Neural cell (in vitro differentiated cells): ENCODE measurements around the gene UGT1A4. TPM values are rescaled to one million over a fixed set of nuclear protein-coding genes. Genes with fewer than 3 reads are reported as not detected.

ENCODE experiments used
- H2AFZ ChIP-seq: fragments of 200-600, 300-800 bp; sonication (generic), shearing (Covaris generic); 2 replicates; pipeline ENCODE4 v1.6.0; 2014; ENCODE audit warnings: low read depth, mild to moderate bottlenecking, antibody characterized with exemption, low read length, moderate library complexity
- H3F3A ChIP-seq: fragments of 200-600 bp; shearing (Covaris generic); 2 replicates; pipeline ENCODE4 v1.6.1; 2016; ENCODE audit warnings: mild to moderate bottlenecking, moderate library complexity, mixed read lengths, antibody characterized with exemption, low read length; ENCODE audit not compliant: insufficient read depth, poor library complexity, severe bottlenecking
- H3K27ac ChIP-seq: fragments of 200-600, 300-800 bp; sonication (generic), shearing (Covaris generic); 2 replicates; pipeline ENCODE4 v1.5.1; 2014; ENCODE audit warnings: mild to moderate bottlenecking, low read length, moderate library complexity
- H3K27me3 ChIP-seq: fragments of 300-800, 200-600 bp; sonication (generic), shearing (Covaris generic); 2 replicates; pipeline ENCODE4 v1.6.0; 2014; ENCODE audit warnings: mild to moderate bottlenecking, low read depth, low read length, moderate library complexity; ENCODE audit not compliant: insufficient read depth
- H3K36me3 ChIP-seq: fragments of 300-800, 200-600 bp; sonication (generic), shearing (Covaris generic); 2 replicates; pipeline ENCODE4 v1.5.1; 2014; ENCODE audit warnings: mild to moderate bottlenecking, antibody characterized with exemption, low read length, moderate library complexity; ENCODE audit not compliant: insufficient read depth
- H3K4me2 ChIP-seq: fragments of 300-800, 200-600 bp; sonication (generic), shearing (Covaris generic); 2 replicates; pipeline ENCODE4 v1.6.0; 2014; ENCODE audit warnings: mild to moderate bottlenecking, low read length
- H3K4me3 ChIP-seq: fragments of 300-800, 200-600 bp; sonication (generic), shearing (Covaris generic); 2 replicates; pipeline ENCODE4 v1.5.1; 2014; ENCODE audit warnings: mild to moderate bottlenecking, low read length, moderate library complexity
- H3K79me2 ChIP-seq: fragments of 200-600 bp; shearing (Covaris generic); replicated peaks from 2 replicates; pipeline ENCODE4 v1.6.0; 2014; ENCODE audit warnings: mild to moderate bottlenecking, low read length, moderate library complexity; ENCODE audit not compliant: insufficient read depth
- H3K9ac ChIP-seq: fragments of 300-800, 200-600 bp; sonication (generic), shearing (Covaris generic); 2 replicates; pipeline ENCODE4 v1.6.1; 2016; ENCODE audit warnings: mild to moderate bottlenecking, low read length, mixed read lengths
- H3K9me2 ChIP-seq: fragments of 200-600 bp; shearing (Covaris generic); 2 replicates; pipeline ENCODE4 v1.6.1; 2016; ENCODE audit warnings: mild to moderate bottlenecking, low read length, mixed read lengths; ENCODE audit not compliant: insufficient read depth
- H3K9me3 ChIP-seq: fragments of 200-600, 300-800 bp; sonication (generic), shearing (Covaris generic); 2 replicates; pipeline ENCODE4 v1.6.1; 2016; ENCODE audit warnings: mild to moderate bottlenecking, mixed run types, low read length, moderate library complexity, mixed read lengths
- H4K20me1 ChIP-seq: fragments of 200-600 bp; shearing (Covaris generic); 2 replicates; pipeline ENCODE4 v1.6.1; 2016; ENCODE audit warnings: mild to moderate bottlenecking, mixed run types; ENCODE audit not compliant: insufficient read depth
- CTCF ChIP-seq: fragments of 450-650 bp; IDR thresholded peaks from 2 replicates; pipeline ENCODE4 v1.5.1; 2014; ENCODE audit warnings: antibody characterized with exemption, mild to moderate bottlenecking, moderate library complexity; ENCODE audit not compliant: poor library complexity, severe bottlenecking
- EP300 ChIP-seq: fragments of 450-650 bp; conservative IDR thresholded peaks from 2 replicates; pipeline ENCODE4 v1.6.1; 2014; ENCODE audit warnings: antibody characterized with exemption, mild to moderate bottlenecking, moderate library complexity; ENCODE audit not compliant: poor library complexity, severe bottlenecking
- EZH2 ChIP-seq: fragments of 200-600, 300-800 bp; shearing (Covaris generic), sonication (generic); IDR thresholded peaks from 2 replicates; pipeline ENCODE4 v1.6.1; 2014; ENCODE audit warnings: antibody characterized with exemption, low read length, borderline replicate concordance, mild to moderate bottlenecking; ENCODE audit not compliant: insufficient read depth, poor library complexity, severe bottlenecking
- MXI1 ChIP-seq: fragments of 450-650 bp; conservative IDR thresholded peaks from 2 replicates; pipeline ENCODE4 v1.6.1; 2014; ENCODE audit warnings: antibody characterized with exemption, mild to moderate bottlenecking; ENCODE audit not compliant: poor library complexity, severe bottlenecking
- POLR2AphosphoS5 ChIP-seq: IDR thresholded peaks from 2 replicates; pipeline ENCODE4 v1.6.1; 2012
- RAD21 ChIP-seq: fragments of 450-650 bp; conservative IDR thresholded peaks from 2 replicates; pipeline ENCODE4 v1.6.1; 2014; ENCODE audit warnings: antibody characterized with exemption, mild to moderate bottlenecking, moderate library complexity
- REST ChIP-seq: IDR thresholded peaks from 2 replicates; pipeline ENCODE4 v1.6.1; 2012; ENCODE audit warnings: borderline replicate concordance
- SMC3 ChIP-seq: fragments of 450-650 bp; conservative IDR thresholded peaks from 2 replicates; pipeline ENCODE4 v1.6.1; 2014; ENCODE audit warnings: antibody characterized with exemption, mild to moderate bottlenecking, moderate library complexity; ENCODE audit not compliant: poor library complexity
- TAF1 ChIP-seq: IDR thresholded peaks from 2 replicates; pipeline ENCODE4 v1.6.1; 2012; ENCODE audit warnings: low read depth
- polyA plus RNA-seq: library from polyadenylated mRNA; depleted of rRNA; stranded (reverse); fragments of >200 nt; gene quantifications from 2 replicates; pipeline ENCODE4 v1.2.3, GENCODE V29; 2014

UGT1A4 gene
- polyA plus RNA-seq, 1 donor from 2014 or later: not detected

DNA sequence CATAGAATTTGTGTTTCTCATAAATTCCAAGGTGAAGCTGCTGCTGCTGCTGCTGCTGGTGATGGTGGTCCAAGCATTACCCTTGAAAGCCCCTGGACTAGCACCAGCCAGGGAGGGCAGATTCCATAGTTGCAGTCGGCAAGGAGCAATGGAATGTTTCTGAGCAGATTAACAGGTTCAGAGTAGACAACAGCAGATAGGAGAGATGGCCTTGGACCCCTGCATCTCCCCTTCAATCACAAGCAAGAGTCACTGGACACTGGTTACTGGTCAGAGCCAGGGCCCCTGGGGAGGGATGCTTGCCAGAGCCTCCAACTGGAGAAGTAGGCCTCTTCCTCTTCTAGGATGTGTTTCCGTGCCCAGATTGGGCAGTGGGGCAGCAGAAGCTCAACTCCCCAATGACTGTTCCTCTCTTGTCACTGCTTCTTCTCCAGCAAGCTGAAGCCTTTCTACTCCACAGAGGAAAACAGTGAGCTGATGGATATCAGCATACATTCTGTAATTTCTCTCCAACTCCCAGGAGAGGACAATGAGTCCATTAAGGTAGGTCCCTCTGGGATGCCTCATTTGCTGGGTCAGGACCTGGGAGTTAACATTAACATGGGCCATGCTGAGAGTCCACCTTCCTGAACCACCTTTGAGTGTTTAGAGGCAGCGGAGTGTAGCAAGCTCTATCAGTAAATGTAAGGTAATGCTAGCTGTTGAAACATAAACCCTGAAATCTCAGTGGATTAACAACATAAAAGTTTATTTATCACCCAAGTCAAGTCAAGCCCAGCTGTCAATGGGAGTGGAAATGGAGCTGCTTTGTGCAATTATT, 94.9 kb downstream of the UGT1A4 start:
- TF ChIP-seq CTCF (no peak), REST (no peak), POLR2AphosphoS5 (no peak), EZH2 (no peak), EP300 (no peak), SMC3 (no peak), MXI1 (no peak), TAF1 (no peak), RAD21 (no peak)
- Histone ChIP-seq H3F3A (no peaks in the 10 kb centered on the region), H3K27ac (no peak overlapping the region), H3K27me3 (no peaks in the 10 kb centered on the region), H3K4me3 (no peak overlapping the region), H3K36me3 (no peaks in the 10 kb centered on the region), H2AFZ (no peak overlapping the region), H3K9me3 (no peaks in the 10 kb centered on the region), H3K9me2 (no peaks in the 10 kb centered on the region), H3K4me2 (no peak overlapping the region), H3K79me2 (no peaks in the 10 kb centered on the region), H4K20me1 (no peaks in the 10 kb centered on the region), H3K9ac (no peak overlapping the region)

GRCh38 chr2:233814056-233814835, 95.7 kb downstream of the UGT1A4 start:
- no peak for TF ChIP-seq EZH2
- no peak for TF ChIP-seq TAF1
- TF ChIP-seq MXI1: no peak
- TF ChIP-seq CTCF: no peak
- no peak for TF ChIP-seq EP300
- no peak for TF ChIP-seq POLR2AphosphoS5
- no peak for TF ChIP-seq SMC3
- TF ChIP-seq REST: no peak
- TF ChIP-seq RAD21: no peak
- no peak overlapping the region for H2AFZ ChIP-seq
- no peaks in the 10 kb centered on the region for H3K9me2 ChIP-seq
- H3K27me3 ChIP-seq: no peaks in the 10 kb centered on the region
- no peaks in the 10 kb centered on the region for H3K36me3 ChIP-seq
- no peaks in the 10 kb centered on the region for H3K79me2 ChIP-seq
- no peak overlapping the region for H3K4me2 ChIP-seq
- H3K4me3 ChIP-seq: no peak overlapping the region
- H3K9me3 ChIP-seq: no peaks in the 10 kb centered on the region
- no peaks in the 10 kb centered on the region for H3F3A ChIP-seq
- H3K27ac ChIP-seq: no peak overlapping the region
- H3K9ac ChIP-seq: no peak overlapping the region
- H4K20me1 ChIP-seq: no peaks in the 10 kb centered on the region
